Fibroblast of lung (primary cell): Measurements from ENCODE around the gene PSMC5. TPM values are rescaled to one million over a fixed set of nuclear protein-coding genes. Genes with fewer than 3 reads are reported as not detected.
A peak's percentile ranks its signal among the peaks of the same experiment; 100 is the strongest.

ENCODE experiments used
- DNase-seq, 2 donors: peaks; one replicate each; pipeline versions ENCODE4 v3.0.0 to v3.0.0-alpha.2; 2010; ENCODE audit warnings: low read depth in 2 of 2
- H2AFZ ChIP-seq: 2 replicates; pipeline ENCODE4 v1.5.1; 2012; ENCODE audit warnings: low read length, control low read depth, inconsistent platforms
- H3K27ac ChIP-seq: 2 replicates; pipeline ENCODE4 v1.5.1; 2011; ENCODE audit warnings: low read length, control low read depth; ENCODE audit not compliant: insufficient read depth
- H3K27me3 ChIP-seq: 2 replicates; pipeline ENCODE4 v1.5.1; 2011; ENCODE audit warnings: mild to moderate bottlenecking, low read length; ENCODE audit not compliant: control insufficient read depth, insufficient read depth
- H3K36me3 ChIP-seq: 2 replicates; pipeline ENCODE4 v1.5.1; 2011; ENCODE audit warnings: low read length; ENCODE audit not compliant: control insufficient read depth, insufficient read depth
- H3K4me1 ChIP-seq: 2 replicates; pipeline ENCODE4 v1.5.1; 2011; ENCODE audit warnings: low read length; ENCODE audit not compliant: control insufficient read depth, insufficient read depth; ENCODE audit errors: extremely low read depth
- H3K4me2 ChIP-seq: 2 replicates; pipeline ENCODE4 v1.5.1; 2011; ENCODE audit warnings: low read length, control low read depth; ENCODE audit not compliant: insufficient read depth; ENCODE audit errors: extremely low read depth
- H3K4me3 ChIP-seq, 4 experiments: fragments of 200-600 bp in 1 of 4; sonication (generic) in 1 of 4; replicated peaks in 1 of 4; 2 replicates each; pipeline ENCODE4 v1.5.1; 2011 to 2016; ENCODE audit warnings: low read length in 4 of 4, low read depth in 3 of 4, mild to moderate bottlenecking in 3 of 4, control low read depth in 2 of 4, inconsistent platforms in 1 of 4, mixed read lengths in 1 of 4; ENCODE audit not compliant: insufficient read depth in 1 of 4; ENCODE audit errors: control extremely low read depth in 1 of 4
- H3K79me2 ChIP-seq: 2 replicates; pipeline ENCODE4 v1.5.1; 2012; ENCODE audit warnings: mild to moderate bottlenecking, low read length, inconsistent platforms; ENCODE audit not compliant: control insufficient read depth, insufficient read depth
- H3K9ac ChIP-seq: 2 replicates; pipeline ENCODE4 v1.5.1; 2011; ENCODE audit warnings: mild to moderate bottlenecking, low read length, control low read depth; ENCODE audit not compliant: insufficient read depth
- H3K9me3 ChIP-seq: 2 replicates; pipeline ENCODE4 v1.5.1; 2012; ENCODE audit warnings: low read depth, low read length; ENCODE audit not compliant: control insufficient read depth, insufficient read depth
- H4K20me1 ChIP-seq: 2 replicates; pipeline ENCODE4 v1.5.1; 2011; ENCODE audit warnings: low read length; ENCODE audit not compliant: control insufficient read depth, insufficient read depth; ENCODE audit errors: extremely low read depth
- CTCF ChIP-seq, 2 donors: IDR thresholded peaks in 1 of 2; conservative IDR thresholded peaks in 1 of 2; 1 replicate in 1 of 2; 2 replicates in 1 of 2; pipeline ENCODE4 v1.5.1; 2011 to 2012; ENCODE audit warnings: low read length in 2 of 2, control low read depth in 1 of 2, inconsistent platforms in 1 of 2, low read depth in 1 of 2, mild to moderate bottlenecking in 1 of 2
- EZH2 ChIP-seq: IDR thresholded peaks from 2 replicates; pipeline ENCODE4 v1.5.1; 2012; ENCODE audit warnings: low read length, control low read depth, mild to moderate bottlenecking; ENCODE audit errors: missing control alignments
- polyA plus RNA-seq, 2 donors: library from polyadenylated mRNA; depleted of rRNA in 1 of 2; stranded (reverse) in 1 of 2; unstranded in 1 of 2; fragments of >200 nt; gene quantifications; 2 replicates each; pipeline ENCODE4 v1.2.1, GENCODE V29; 2011 to 2012; ENCODE audit warnings: missing spikeins in 1 of 2
- total RNA-seq: library from RNA; depleted of rRNA; stranded (reverse); fragments of >200 nt; gene quantifications from 2 replicates; pipeline ENCODE4 v1.2.1, GENCODE V29; 2014

The PSMC5 gene
- total and polyA plus RNA-seq, 2 donors (not counting 1 experiment from before 2014, with no cell fraction given): 66.9 to 216 TPM

GRCh38 chr17:63838631-63839171 lies 11.5 kb downstream of the PSMC5 start:
- no peaks in the 10 kb centered on the region for H3K27me3 ChIP-seq
- H3K79me2 ChIP-seq: peaks cover 49% of the 10 kb centered on the region
- peak overlapping the region; percentile 6 for H3K27ac ChIP-seq
- H4K20me1 ChIP-seq: no peaks in the 10 kb centered on the region
- TF ChIP-seq EZH2: no peak
- no peak for TF ChIP-seq CTCF (conservative IDR thresholded peaks at IDR 0.05 in 1 of 2, IDR thresholded peaks at IDR 0.05 in 1 of 2; ENCODE audit: low read depth in 1 of 2, low read length in 2 of 2)
- H3K4me1 ChIP-seq: peaks cover 17% of the 10 kb centered on the region
- peak overlapping the region; percentile 58 for H3K4me2 ChIP-seq
- no peak overlapping the region for H3K9ac ChIP-seq
- no peak overlapping the region for H2AFZ ChIP-seq
- peak overlapping the region in 3 of 4 experiments; percentile 15 to 40 (median 32) for H3K4me3 ChIP-seq
- H3K36me3 ChIP-seq: peaks cover 13% of the 10 kb centered on the region
- H3K9me3 ChIP-seq: no peaks in the 10 kb centered on the region
- peak in 1 of 2 donors; percentile 96 for DNase-seq

- Histone ChIP-seq H3K79me2 (peaks cover 47% of the 10 kb centered on the region), H4K20me1 (no peaks in the 10 kb centered on the region), H3K36me3 (peaks cover 1% of the 10 kb centered on the region), H3K9me3 (no peaks in the 10 kb centered on the region), H3K4me3 (peak overlapping the region; percentile 53 to 83 (median 76)), H2AFZ (no peak overlapping the region), H3K9ac (peak overlapping the region; percentile 26), H3K27ac (peak overlapping the region; percentile 75), H3K4me1 (peaks cover 20% of the 10 kb centered on the region), H3K4me2 (peak overlapping the region; percentile 96), H3K27me3 (no peaks in the 10 kb centered on the region)
- TF ChIP-seq EZH2 (no peak), CTCF (conservative IDR thresholded peaks at IDR 0.05 in 1 of 2, IDR thresholded peaks at IDR 0.05 in 1 of 2; ENCODE audit: low read depth in 1 of 2, low read length in 2 of 2) (no peak)
- peak in 1 of 2 donors; percentile 33 for DNase-seq
These were observed 13.5 kb downstream of the PSMC5 start for GRCh38 chr17:63840591-63841349.

- Histone ChIP-seq H3K27me3 (no peaks in the 10 kb centered on the region), H3K4me2 (peak overlapping the region; percentile 96), H3K9ac (peak overlapping the region; percentile 67), H3K79me2 (peaks cover 47% of the 10 kb centered on the region), H3K4me1 (peaks cover 20% of the 10 kb centered on the region), H3K9me3 (no peaks in the 10 kb centered on the region), H3K27ac (peak overlapping the region; percentile 75), H3K4me3 (peak overlapping the region; percentile 53 to 83 (median 76)), H3K36me3 (peaks cover 1% of the 10 kb centered on the region), H2AFZ (no peak overlapping the region), H4K20me1 (no peaks in the 10 kb centered on the region)
- peak; percentile 32 to 65 for DNase-seq
- no peak for TF ChIP-seq EZH2
- TF ChIP-seq CTCF (conservative IDR thresholded peaks at IDR 0.05 in 1 of 2, IDR thresholded peaks at IDR 0.05 in 1 of 2; ENCODE audit: low read depth in 1 of 2, low read length in 2 of 2): no peak
These were observed 14.3 kb downstream of the PSMC5 start for GRCh38 chr17:63841350-63842172.
